Stimulated activated CD8-positive, alpha-beta memory T cell treated with anti-CD3 and anti-CD28 coated beads, Interleukin-4, amount 100 ng/mL, for 1 hour (primary cell): ENCODE results near the gene BHLHE23.
"Not testable (repeated sequence)": the region's sequence is repeated elsewhere in the genome, so short reads cannot be mapped to it uniquely, and the experiment has no call there.

ENCODE experiments used
- DNase-seq, 2 donors: peaks; one replicate each; pipeline ENCODE4 v3.0.0-alpha.2; 2020; ENCODE audit warnings: low read depth in 2 of 2, low spot score in 1 of 2

BHLHE23 gene

DNA sequence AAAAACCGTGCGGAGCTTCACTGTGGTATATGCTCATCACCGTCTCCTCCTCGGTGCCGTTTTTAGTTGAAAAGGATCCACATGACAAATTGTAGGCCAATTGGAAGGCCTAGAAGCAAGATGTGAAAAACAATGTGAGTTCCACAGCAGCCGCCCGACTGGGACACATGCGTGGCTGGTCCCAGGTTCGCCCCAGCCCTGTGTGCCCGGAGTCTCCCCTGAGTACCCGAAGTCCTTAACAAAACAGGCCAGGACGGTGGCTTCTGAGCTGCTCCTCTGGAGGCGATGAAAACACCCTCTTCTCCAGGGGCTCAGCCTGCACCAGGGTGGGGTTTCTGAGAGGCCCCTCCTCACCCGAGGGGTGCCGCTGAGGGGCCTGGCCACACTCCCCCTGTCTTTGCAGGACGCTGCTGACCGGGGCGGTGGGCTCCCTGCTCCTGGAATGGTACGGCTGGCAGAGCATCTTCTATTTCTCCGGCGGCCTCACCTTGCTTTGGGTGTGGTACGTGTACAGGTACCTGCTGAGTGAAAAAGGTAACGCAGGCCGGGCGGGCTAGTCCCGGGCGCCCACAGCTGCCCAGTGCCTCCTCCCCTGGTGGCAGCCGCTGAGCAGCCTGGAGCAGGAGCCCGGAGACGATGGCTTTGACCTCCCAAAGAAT, 44.4 kb downstream of the BHLHE23 start:
- no peak for DNase-seq

DNA sequence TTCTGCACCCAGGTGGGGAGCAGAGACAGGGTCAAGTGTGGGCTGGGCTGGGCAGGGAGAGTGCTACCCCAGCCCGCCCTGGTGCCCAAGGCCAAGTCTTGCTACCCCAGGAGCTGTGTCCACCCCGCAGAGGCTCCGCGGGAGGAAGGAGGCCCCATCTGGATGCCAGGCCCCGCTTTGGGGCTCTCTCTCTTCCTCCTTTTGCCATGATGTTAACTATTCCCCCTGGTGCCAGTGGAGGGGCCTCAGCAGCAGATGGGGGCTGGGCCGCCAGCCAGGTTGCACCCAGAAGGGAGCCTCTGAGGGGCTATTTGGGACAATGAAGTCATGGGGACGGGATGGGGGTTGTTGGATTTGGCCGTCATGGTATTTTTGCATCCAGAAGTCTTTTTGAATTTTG, 45.0 kb downstream of the BHLHE23 start:
- no peak for DNase-seq

DNA sequence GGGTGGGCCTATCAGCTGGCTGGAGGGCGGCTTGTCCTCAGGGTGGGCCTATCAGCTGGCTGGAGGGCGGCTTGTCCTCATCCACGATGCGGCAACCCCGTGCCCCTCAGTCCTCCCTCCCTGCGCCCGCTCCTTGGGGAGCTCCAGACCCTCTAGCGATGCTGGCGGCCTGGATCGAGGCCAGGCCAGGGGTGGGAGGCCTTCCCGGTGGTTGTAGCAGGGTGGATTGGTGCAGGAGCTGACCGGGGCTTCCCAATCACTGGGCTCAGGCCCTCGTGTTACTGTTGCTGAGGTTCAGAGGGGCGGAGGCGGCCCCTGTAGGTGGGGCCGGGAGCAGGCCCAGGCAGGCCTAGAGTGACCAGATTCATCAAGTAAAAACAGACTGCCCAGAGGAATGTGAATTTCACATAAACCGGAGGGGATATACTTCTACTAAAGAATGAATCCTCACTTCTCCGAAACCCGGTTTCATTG, 45.4 kb downstream of the BHLHE23 start:
- DNase-seq = no peak

DNA sequence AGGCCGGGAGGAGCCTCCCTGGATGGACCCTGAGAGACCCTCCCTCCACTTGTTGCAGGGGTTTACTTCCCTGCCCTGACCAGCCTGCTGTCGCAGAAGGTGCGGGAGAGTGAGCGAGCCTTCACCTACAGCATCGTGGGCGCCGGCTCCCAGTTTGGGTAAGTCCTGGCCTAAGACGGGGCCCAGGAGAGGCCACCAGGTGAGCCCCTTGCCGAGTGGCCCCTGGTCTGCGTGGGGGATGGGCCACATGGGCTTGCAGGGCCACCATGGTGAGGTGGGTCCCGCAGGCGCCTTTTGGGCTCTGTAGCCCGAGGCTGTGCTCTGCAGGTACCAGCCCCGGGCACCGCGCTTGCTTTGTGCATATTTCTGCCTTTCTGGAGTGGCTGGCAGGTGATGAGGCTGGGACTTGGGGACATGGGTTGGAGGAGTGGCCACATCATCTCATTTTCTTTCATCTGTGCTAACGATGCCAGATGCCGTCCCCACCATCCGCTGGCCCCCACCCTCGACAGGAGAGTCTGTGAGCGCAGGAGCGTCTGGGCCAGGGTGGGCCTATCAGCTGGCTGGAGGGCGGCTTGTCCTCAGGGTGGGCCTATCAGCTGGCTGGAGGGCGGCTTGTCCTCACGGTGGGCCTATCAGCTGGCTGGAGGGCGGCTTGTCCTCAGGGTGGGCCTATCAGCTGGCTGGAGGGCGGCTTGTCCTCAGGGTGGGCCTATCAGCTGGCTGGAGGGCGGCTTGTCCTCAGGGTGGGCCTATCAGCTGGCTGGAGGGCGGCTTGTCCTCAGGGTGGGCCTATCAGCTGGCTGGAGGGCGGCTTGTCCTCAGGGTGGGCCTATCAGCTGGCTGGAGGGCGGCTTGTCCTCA, 46.1 kb downstream of the BHLHE23 start:
- DNase-seq = not testable (repeated sequence)

DNA sequence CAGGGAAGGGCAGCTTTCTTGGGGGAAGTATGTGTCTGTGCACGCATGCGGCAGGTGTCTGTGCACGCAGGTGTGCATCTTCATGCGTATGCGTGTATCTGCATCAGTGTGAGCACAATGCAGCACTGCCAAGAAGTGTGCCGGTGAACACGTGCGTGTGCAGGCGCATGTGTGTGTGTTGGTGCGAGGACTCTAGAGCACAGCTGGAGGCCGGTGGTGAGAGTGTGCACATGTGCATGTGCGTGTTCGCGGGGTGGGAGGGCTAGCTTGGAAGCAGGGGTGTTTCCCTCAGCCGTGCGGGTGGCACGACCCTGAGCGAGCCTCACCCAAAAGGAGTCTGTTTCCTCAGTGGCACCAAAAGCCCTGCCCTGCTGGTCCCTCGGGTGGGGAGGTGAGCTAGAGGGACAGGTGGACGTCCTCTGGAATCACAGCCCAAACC, 46.7 kb downstream of the BHLHE23 start:
- no peak for DNase-seq

DNA sequence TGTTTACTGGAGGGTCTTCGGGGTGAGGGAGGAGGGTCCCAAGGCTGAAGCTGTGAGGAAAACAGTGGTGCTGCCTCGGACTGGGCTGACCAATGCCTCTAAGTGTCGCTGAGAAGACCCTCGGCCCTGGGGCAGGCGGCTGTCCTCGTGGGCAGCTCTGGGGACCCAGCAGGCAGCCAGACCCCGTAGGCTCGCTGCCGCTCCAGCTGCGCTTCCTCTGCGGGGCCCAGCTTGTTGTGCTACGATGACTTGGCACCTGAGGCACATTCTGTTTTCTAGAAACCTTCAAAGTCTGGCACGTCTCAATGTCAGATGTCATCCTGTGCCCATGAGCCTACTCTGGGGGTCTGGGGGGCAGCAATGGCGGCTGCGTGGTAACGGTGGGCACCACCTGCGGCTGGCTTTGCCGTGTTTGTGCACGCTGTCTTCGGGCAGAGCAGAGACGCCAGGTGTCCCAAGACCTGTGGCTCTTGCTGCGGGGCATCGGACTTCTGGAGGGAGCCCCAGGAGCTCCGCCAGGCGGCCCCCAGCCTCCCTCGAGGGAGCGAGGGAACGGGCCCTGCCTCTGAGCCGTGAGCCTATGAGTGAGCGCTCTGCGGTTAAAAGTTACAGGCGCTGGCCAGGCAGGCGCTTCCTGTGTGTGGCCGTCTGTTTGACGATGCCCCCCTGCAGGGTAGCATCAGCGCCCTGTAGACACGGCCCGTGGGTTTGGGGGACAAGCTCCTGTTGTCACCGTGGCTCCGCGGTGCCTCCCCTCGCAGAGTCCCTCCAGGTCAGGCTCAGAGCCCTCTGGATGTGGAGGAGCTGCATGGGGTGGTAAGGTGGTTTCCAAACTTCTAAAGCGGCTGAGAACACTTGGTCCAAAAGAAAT, 47.4 kb downstream of the BHLHE23 start:
- no peak for DNase-seq

DNA sequence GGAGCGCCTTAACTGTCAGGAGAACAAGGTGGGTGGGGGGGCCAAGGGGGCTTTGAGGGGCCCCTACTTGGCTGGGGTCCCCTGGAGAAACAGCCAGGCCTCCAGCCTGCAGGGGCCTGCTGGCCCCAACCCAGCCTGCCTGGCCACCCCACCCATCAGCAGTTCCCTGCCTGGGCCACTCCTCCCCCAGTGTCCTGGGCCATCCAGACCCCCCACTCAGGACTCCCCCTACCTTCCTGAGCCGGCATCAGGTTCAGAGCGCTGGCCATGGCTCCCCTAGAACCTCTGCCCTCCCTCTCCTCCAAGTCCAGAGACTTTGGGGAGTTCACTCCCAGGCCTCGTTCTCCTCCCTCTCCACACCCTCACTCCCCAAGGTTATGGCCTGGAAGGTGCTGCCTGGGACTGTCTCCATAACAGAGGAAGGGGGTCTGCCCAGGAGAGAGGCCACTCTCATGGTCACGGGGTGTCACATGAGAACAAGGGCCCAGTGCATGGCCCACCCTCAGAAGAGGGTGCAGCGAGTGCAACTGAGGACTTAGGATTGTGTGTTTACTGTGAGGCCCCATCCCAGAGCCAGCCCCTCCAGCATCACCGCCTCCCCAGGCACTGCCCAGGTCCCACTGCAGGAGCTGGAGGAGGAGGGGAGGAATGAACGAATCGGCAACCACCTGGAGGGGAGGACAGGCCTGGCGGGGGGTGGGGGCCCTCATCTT, 48.2 kb downstream of the BHLHE23 start:
- no peak for DNase-seq

DNA sequence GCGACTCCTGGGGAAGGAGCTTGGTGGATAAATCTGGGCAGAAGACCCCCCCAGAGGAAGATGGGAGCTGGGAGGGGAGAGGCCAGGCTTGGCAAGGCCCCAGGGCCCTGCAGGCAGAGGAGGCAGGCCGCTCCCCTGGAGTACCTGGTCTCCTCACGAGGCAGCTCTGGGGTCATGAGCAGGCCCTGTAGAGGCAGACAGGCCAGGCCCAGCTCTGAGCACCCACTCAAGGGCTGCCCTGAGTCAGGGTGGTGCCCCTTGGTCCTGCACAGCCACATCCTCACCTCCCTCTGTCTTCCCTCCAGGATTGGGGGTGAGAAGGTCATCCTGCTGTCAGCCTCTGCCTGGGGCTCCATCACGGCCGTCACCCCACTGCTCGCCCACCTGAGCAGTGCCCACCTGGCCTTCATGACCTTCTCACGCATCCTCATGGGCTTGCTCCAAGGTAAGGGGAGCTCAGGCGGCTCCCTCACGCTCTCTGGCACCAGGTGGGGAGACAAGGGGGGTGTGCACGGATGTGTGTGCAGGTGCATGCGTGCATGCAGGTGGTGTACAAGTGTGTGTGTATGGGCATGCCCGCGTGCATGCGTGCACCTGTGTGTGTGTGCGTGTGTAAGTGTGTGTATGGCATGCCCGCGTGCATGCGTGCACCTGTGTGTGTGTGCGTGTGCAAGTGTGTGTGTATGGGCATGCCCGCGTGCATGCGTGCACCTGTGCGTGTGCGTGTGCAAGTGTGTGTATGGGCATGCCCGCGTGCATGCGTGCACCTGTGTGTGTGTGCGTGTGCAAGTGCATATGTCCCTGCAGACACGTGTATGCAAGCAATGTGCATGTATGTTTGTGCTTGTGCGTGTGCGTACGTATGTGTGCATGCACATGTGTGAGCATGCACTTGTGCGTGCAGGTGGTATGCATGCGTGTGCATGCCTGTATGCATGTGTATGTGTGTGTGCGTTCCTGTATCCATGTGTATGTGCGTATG, 49.3 kb downstream of the BHLHE23 start:
- DNase-seq = no peak

DNA sequence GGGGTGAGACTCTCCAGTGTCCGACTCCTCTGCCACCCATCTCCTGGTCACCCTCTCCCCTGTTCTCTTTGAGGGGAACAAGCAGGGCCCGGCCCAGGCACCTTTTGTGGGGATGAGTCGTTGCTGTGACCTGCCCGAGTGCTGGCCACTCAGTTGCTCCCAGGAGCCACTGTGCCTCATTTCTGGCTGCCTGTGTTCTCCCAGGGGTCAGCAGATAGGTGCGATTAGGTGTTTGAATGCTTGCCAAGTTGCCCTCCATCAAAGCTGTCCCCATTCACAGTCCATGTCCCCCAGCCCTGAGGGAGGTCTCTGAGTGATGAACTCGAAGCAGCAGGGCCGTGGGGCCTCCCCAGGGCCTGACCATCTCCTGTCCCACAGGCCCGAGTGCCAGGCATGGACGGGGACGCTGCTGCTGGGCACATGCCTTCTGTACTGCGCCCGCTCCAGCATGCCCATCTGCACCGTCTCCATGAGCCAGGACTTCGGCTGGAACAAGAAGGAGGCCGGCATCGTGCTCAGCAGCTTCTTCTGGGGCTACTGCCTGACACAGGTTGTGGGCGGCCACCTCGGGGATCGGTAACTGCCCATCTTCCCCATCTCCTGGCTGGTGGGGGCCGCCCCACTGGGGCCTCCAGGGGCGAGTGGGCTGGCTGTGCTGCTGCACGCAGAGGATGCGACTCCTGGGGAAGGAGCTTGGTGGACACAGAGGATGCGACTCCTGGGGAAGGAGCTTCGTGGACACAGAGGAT, 50.2 kb downstream of the BHLHE23 start:
- DNase-seq = no peak
